HEK293T (cell line): ENCODE results near the gene ALG8.
A peak's percentile ranks its signal among the peaks of the same experiment; 100 is the strongest.

ENCODE experiments used
- CTCF ChIA-PET: fragments of 350-600 bp; formaldehyde crosslinking; extraction: SDS; loops from one replicate; lab custom pipeline; 2021; ENCODE audit warnings: antibody characterized with exemption, inconsistent platforms; lab: Yijun Ruan, JAX
- POLR2A ChIA-PET: fragments of 350-600 bp; formaldehyde crosslinking; extraction: SDS; loops from one replicate; lab custom pipeline; 2020; ENCODE audit warnings: antibody characterized with exemption, inconsistent platforms; lab: Yijun Ruan, JAX
- DNase-seq: peaks from one replicate; pipeline ENCODE4 v3.0.0; 2012; ENCODE audit warnings: mixed read lengths; ENCODE audit errors: extremely low spot score
- ARNT ChIP-seq: fragments of 450-650 bp; IDR thresholded peaks from 2 replicates; pipeline ENCODE4 v1.6.1; 2017; ENCODE audit warnings: mild to moderate bottlenecking
- BHLHE40 ChIP-seq: fragments of 450-650 bp; IDR thresholded peaks from 2 replicates; pipeline ENCODE4 v1.6.1; 2016; ENCODE audit warnings: mild to moderate bottlenecking, moderate library complexity, borderline replicate concordance
- CTBP1 ChIP-seq: fragments of 450-650 bp; IDR thresholded peaks from 2 replicates; pipeline ENCODE4 v1.6.1; 2016; ENCODE audit warnings: borderline replicate concordance
- ELF4 ChIP-seq: fragments of 450-650 bp; IDR thresholded peaks from 2 replicates; pipeline ENCODE4 v1.6.1; 2017; ENCODE audit warnings: antibody characterized with exemption
- FOXA1 ChIP-seq: fragments of 450-650 bp; IDR thresholded peaks from 2 replicates; pipeline ENCODE4 v1.6.1; 2016; ENCODE audit warnings: mild to moderate bottlenecking
- FOXK2 ChIP-seq: fragments of 450-650 bp; IDR thresholded peaks from 2 replicates; pipeline ENCODE4 v1.6.1; 2016; ENCODE audit warnings: mild to moderate bottlenecking
- FOXM1 ChIP-seq: fragments of 450-650 bp; IDR thresholded peaks from 2 replicates; pipeline ENCODE4 v1.6.1; 2017; ENCODE audit warnings: mild to moderate bottlenecking, borderline replicate concordance
- HDGF ChIP-seq: fragments of 450-650 bp; IDR thresholded peaks from 2 replicates; pipeline ENCODE4 v1.6.1; 2017; ENCODE audit warnings: antibody characterized with exemption, borderline replicate concordance
- L3MBTL2 ChIP-seq: fragments of 450-650 bp; conservative IDR thresholded peaks from 2 replicates; pipeline ENCODE4 v1.6.1; 2016; ENCODE audit warnings: mild to moderate bottlenecking
- LEF1 ChIP-seq: fragments of 450-650 bp; IDR thresholded peaks from 2 replicates; pipeline ENCODE4 v1.6.1; 2017; ENCODE audit warnings: mild to moderate bottlenecking, borderline replicate concordance
- NFRKB ChIP-seq: fragments of 450-650 bp; IDR thresholded peaks from 2 replicates; pipeline ENCODE4 v1.6.1; 2016; ENCODE audit warnings: mild to moderate bottlenecking, moderate library complexity
- SP1 ChIP-seq: fragments of 450-650 bp; IDR thresholded peaks from 2 replicates; pipeline ENCODE4 v1.6.1; 2017
- SUZ12 ChIP-seq: fragments of 450-650 bp; IDR thresholded peaks from 2 replicates; pipeline ENCODE4 v1.6.1; 2016; ENCODE audit warnings: mild to moderate bottlenecking
- TARDBP ChIP-seq: fragments of 450-650 bp; IDR thresholded peaks from 2 replicates; pipeline ENCODE4 v1.6.1; 2016
- ZNF384 ChIP-seq: fragments of 450-650 bp; IDR thresholded peaks from 2 replicates; pipeline ENCODE4 v1.6.1; 2016
- TF ChIP-seq, protein P1 (sequence below): fragments of 450-650 bp; IDR thresholded peaks from 2 replicates; pipeline ENCODE4 v1.6.1; 2016

Gene ALG8

DNA sequence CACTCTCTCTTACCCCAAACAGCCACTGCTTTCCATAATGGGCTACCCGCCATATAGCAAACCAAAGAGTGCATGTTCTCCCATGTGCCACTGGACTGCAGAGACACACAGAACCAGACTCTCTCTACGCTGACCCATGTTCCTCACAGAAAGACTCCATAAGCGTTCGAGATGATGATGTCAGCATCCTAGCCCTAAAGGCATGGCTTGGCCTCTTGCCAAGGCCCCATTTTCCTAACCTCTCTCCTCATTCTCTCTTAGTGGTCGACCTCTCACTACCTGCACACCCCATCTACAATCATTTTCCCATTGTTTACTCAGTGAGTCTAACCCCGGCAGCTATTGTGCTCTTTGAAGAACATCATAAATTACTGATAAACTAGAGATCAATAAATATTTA, 64.7 kb downstream of the ALG8 start:
- no peak for TF ChIP-seq BHLHE40
- ChIA-PET CTCF (no interaction called here), POLR2A (no interaction called here)
- peak; percentile 31 for DNase-seq

DNA sequence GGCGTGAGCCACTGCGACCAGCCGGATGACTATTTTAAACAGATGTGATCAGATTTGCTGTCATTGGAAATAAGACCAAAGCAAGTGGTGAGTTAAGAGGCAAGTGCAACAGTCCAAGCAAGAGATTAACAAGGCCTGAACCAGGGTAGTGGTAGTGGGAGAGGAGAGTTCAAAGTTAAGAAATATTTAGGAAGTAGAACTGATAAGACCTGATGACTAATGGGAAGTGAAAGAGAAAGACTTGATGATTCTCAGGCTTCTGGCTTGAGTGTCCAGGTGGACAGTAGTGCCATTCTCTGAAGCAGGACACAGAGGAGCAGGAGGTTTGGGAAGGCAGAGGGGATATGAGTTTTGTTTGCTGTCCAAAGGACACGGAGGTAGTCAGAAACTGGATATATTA, 67.0 kb downstream of the ALG8 start:
- ChIA-PET POLR2A (no interaction called here), CTCF (no interaction called here)
- TF ChIP-seq, protein P1, sequence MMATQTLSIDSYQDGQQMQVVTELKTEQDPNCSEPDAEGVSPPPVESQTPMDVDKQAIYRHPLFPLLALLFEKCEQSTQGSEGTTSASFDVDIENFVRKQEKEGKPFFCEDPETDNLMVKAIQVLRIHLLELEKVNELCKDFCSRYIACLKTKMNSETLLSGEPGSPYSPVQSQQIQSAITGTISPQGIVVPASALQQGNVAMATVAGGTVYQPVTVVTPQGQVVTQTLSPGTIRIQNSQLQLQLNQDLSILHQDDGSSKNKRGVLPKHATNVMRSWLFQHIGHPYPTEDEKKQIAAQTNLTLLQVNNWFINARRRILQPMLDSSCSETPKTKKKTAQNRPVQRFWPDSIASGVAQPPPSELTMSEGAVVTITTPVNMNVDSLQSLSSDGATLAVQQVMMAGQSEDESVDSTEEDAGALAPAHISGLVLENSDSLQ = no peak
- TF ChIP-seq CTBP1 (no peak), FOXK2 (no peak), SUZ12 (no peak), SP1 (no peak), L3MBTL2 (no peak), HDGF (no peak), ARNT (no peak), NFRKB (no peak), FOXA1 (no peak), TARDBP (no peak), ELF4 (no peak), ZNF384 (no peak), FOXM1 (no peak)
- no peak for DNase-seq

DNA sequence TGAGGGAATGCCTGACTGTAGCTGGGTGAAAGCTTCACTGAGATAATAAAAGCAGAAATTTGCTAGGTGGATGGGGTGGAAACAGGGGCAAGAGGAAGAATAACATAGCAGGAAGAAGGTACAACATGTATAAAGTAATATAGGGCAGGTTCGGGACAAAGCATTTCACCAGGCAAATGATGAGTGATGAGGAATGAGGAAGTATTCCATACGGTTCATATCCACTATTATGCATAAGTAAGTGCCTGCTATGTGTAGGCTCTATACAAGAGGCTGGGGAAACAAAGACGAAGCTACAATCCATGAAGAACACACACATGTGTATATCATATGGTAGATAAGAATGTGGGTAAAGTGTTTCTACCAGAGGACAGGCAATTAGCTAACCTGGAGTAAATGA, 67.7 kb downstream of the ALG8 start:
- TF ChIP-seq FOXA1 (no peak), SP1 (no peak), LEF1 (no peak), ELF4 (no peak), HDGF (no peak), BHLHE40 (no peak), FOXK2 (no peak), FOXM1 (no peak), NFRKB (no peak), SUZ12 (no peak)
- TF ChIP-seq, protein P1 = no peak
- POLR2A ChIA-PET = no interaction called here
- DNase-seq = no peak
- CTCF ChIA-PET = no interaction called here

- POLR2A ChIA-PET = no interaction called here
Observed at GRCh38 chr11:78070621-78071020, 68.8 kb downstream of the ALG8 start.

DNA sequence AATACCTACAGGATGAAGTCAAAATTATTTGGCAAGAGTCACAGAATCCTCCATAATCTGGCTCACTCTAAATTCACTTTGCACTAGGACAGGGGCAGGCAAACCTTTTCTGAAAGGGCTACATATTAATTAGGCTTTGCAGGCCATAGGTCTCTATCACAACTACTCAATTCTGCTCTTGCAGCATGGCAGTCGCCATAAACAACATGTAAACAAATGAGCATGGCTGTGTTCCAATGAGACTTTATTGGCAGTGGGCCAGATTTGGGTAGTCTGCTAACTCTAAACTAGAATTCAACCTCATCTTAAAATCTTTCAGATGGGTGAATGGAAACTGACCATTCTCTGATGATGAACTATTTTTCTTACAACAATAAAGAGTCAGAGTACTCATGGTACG, 70.0 kb downstream of the ALG8 start:
- no peak for DNase-seq
- ChIA-PET CTCF (interaction anchor here (1.2 kb wide), 1 partner anchor 23 kb away, joined by 3 read pairs; no protein-coding TSS in a partner anchor), POLR2A (interaction anchor here (2.0 kb wide), 1 partner anchor 9 kb away, joined by 6 read pairs; no protein-coding TSS in a partner anchor)
- TF ChIP-seq SUZ12 (no peak), FOXK2 (no peak), HDGF (no peak), ARNT (no peak), LEF1 (no peak), ELF4 (no peak), BHLHE40 (no peak), NFRKB (no peak), FOXM1 (no peak), CTBP1 (no peak), SP1 (no peak), L3MBTL2 (no peak), TARDBP (no peak), ZNF384 (no peak), FOXA1 (no peak)
- TF ChIP-seq, protein P1 = no peak

More at GRCh38 chr11:78070621-78071020, 68.8 kb downstream of the ALG8 start:
- DNase-seq = no peak
- CTCF ChIA-PET = interaction anchor here (0.6 kb wide), 1 partner anchor 17 kb away, joined by 3 read pairs; no protein-coding TSS in a partner anchor
- TF ChIP-seq, protein P1 = no peak
- TF ChIP-seq L3MBTL2 = no peak

DNA sequence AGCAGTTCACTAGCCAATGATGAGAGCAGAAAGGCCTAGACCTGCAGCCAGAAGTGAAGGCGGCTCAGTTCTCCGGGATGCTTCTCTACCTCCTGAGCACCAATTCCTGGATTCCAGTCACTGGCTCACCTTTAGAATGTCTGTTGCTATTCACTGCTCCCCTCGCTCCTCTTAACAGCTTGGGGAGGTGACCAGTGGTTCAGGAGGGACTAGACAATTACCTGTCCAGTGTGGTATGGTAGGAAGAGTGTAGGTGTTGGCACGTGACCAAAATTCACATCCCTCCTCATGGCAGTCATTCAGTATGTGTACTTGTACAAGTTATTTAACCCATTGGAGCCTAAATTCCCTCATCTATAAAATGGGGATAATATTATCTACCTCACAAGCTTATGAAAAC, 71.7 kb downstream of the ALG8 start:
- DNase-seq = no peak
- CTCF ChIA-PET = no interaction called here
- POLR2A ChIA-PET = no interaction called here
- TF ChIP-seq L3MBTL2 (no peak), LEF1 (no peak), ARNT (no peak), FOXM1 (no peak), NFRKB (no peak), HDGF (no peak), SP1 (no peak), ZNF384 (no peak), FOXA1 (no peak)
- TF ChIP-seq, protein P1 = no peak
